Caco-2 (cell line): Measurements from ENCODE around the gene DYNLL1. TPM values are rescaled to one million over a fixed set of nuclear protein-coding genes. Genes with fewer than 3 reads are reported as not detected.

ENCODE experiments used
- BruUV-seq: library from RNA; stranded (reverse); fragments of 400-500 nt; replicated peaks from 2 replicates; lab custom pipeline; 2021; lab: Mats Ljungman, UMichigan
- CTCF ChIA-PET: fragments of 300-600 bp; sonication (Branson Sonifier 250); formaldehyde crosslinking; loops from one replicate; lab custom pipeline; 2022; ENCODE audit warnings: antibody characterized with exemption; lab: Charles Lee
- POLR2A ChIA-PET: fragments of 300-600 bp; sonication (Branson Sonifier 250); formaldehyde crosslinking; loops from one replicate; lab custom pipeline; 2022; ENCODE audit warnings: antibody characterized with exemption; lab: Charles Lee
- DNase-seq, 2 experiments: peaks; one replicate each; pipeline versions ENCODE4 v3.0.0 to v3.0.0-alpha.2; 2020 to 2022
- H3K27me3 ChIP-seq: replicated peaks from 2 replicates; pipeline ENCODE4 v1.6.0; 2011; ENCODE audit warnings: low read length; ENCODE audit not compliant: control insufficient read depth, insufficient read depth
- H3K36me3 ChIP-seq: 2 replicates; pipeline ENCODE4 v1.5.1; 2011; ENCODE audit warnings: low read length; ENCODE audit not compliant: control insufficient read depth, insufficient read depth
- H3K4me1 ChIP-seq: fragments of 250-450 bp; sonication (Bioruptor Pico); 2 replicates; pipeline ENCODE4 v1.5.1; 2020; ENCODE audit warnings: mild to moderate bottlenecking
- H3K4me3 ChIP-seq: 2 replicates; pipeline ENCODE4 v1.5.1; 2011; ENCODE audit warnings: low read depth, mild to moderate bottlenecking, control low read depth, low read length
- H3K9me3 ChIP-seq: fragments of 250-450 bp; sonication (Bioruptor Pico); 2 replicates; pipeline ENCODE4 v1.5.1; 2020; ENCODE audit warnings: mild to moderate bottlenecking, moderate library complexity
- H3K27ac Mint-ChIP-seq: one replicate; pipeline ENCODE4 v1.8.0; 2022; ENCODE audit warnings: mixed read lengths; ENCODE audit not compliant: unreplicated experiment
- H3K27me3 Mint-ChIP-seq: one replicate; pipeline ENCODE4 v1.8.0; 2022; ENCODE audit warnings: mixed read lengths; ENCODE audit not compliant: insufficient read depth, unreplicated experiment
- H3K36me3 Mint-ChIP-seq: one replicate; pipeline ENCODE4 v1.8.0; 2022; ENCODE audit warnings: mild to moderate bottlenecking, mixed read lengths; ENCODE audit not compliant: insufficient read depth, unreplicated experiment
- H3K4me1 Mint-ChIP-seq: one replicate; pipeline ENCODE4 v1.8.0; 2022; ENCODE audit warnings: low read depth, mixed read lengths; ENCODE audit not compliant: unreplicated experiment
- H3K4me3 Mint-ChIP-seq: one replicate; pipeline ENCODE4 v1.8.0; 2022; ENCODE audit warnings: mild to moderate bottlenecking, moderate library complexity, mixed read lengths; ENCODE audit not compliant: unreplicated experiment
- H3K9me3 Mint-ChIP-seq: one replicate; pipeline ENCODE4 v1.8.0; 2022; ENCODE audit warnings: mixed read lengths; ENCODE audit not compliant: unreplicated experiment
- intact Hi-C: fragments of 100-400 bp; cut with micrococcal nuclease; formaldehyde crosslinking; loops from one replicate; pipeline ENCODE4 v1.10.0; 2022; ENCODE audit not compliant: unreplicated experiment
- total RNA-seq: library from RNA; stranded (reverse); gene quantifications from 2 replicates; pipeline ENCODE4 v1.2.3, GENCODE V29; 2022
- TF ChIP-seq, protein P1 (sequence below), 2 experiments: fragments of 200-600 bp in 1 of 2; IDR thresholded peaks; 1 replicate in 1 of 2; 2 replicates in 1 of 2; pipeline versions ENCODE4 v1.5.1 to v1.8.0; 2011 to 2022; ENCODE audit warnings: antibody characterized with exemption in 1 of 2, control low read depth in 1 of 2, inconsistent platforms in 1 of 2, low read depth in 1 of 2, low read length in 1 of 2, mild to moderate bottlenecking in 1 of 2, moderate library complexity in 1 of 2; ENCODE audit not compliant: insufficient read depth in 1 of 2, severe bottlenecking in 1 of 2, unreplicated experiment in 1 of 2

Gene DYNLL1
- total RNA-seq, 1 experiment from 2014 or later: 324 TPM

DNA sequence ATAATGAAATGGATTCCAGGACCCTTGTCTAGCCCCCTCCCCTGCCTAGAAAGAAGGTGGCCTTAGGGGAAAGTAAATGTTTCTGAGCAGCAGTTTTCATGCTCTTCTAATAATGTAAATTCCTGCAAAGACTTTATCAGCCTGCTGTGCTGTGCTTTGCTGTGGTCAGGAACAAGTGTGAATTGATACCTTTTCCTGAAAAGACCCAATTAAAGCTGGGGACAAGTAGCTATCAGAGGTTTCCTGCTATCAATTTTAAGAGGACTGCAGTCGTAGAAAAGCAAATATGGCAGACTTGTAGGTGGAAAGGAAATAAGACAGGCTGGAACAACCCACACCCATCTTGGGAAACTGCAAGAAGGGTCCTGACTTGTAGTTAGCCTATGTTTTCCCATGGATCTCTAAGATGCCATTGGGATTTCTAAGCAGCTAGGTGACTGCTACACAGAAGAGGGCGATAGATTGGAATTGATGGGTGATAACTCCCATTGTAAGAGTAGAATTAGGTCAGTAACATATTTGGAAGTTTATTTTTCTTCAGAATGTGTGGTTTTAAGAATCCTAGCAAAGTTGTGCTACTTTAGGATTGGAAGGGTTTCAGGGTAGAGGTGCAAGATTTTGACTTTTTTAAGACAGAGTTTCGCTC, 3.1 kb downstream of the DYNLL1 start:
- no TSS peak for BruUV-seq
- ChIA-PET CTCF (interaction anchor here (0.6 kb wide), 1 partner anchor 10 kb away, joined by 3 read pairs; no protein-coding TSS in a partner anchor), POLR2A (no interaction called here)
- Histone ChIP-seq H3K27me3 (no peaks in the 10 kb centered on the region), H3K4me1 (peaks cover 17% of the 10 kb centered on the region), H3K9me3 (no peaks in the 10 kb centered on the region), H3K36me3 (peaks cover 3% of the 10 kb centered on the region), H3K4me3 (no peak overlapping the region)
- Mint-ChIP-seq H3K9me3 (no peaks in the 10 kb centered on the region), H3K27ac (no peak overlapping the region), H3K4me1 (peaks cover 19% of the 10 kb centered on the region), H3K4me3 (no peak overlapping the region), H3K36me3 (peaks cover 55% of the 10 kb centered on the region), H3K27me3 (no peaks in the 10 kb centered on the region)
- no peak for DNase-seq
- TF ChIP-seq, protein P1, sequence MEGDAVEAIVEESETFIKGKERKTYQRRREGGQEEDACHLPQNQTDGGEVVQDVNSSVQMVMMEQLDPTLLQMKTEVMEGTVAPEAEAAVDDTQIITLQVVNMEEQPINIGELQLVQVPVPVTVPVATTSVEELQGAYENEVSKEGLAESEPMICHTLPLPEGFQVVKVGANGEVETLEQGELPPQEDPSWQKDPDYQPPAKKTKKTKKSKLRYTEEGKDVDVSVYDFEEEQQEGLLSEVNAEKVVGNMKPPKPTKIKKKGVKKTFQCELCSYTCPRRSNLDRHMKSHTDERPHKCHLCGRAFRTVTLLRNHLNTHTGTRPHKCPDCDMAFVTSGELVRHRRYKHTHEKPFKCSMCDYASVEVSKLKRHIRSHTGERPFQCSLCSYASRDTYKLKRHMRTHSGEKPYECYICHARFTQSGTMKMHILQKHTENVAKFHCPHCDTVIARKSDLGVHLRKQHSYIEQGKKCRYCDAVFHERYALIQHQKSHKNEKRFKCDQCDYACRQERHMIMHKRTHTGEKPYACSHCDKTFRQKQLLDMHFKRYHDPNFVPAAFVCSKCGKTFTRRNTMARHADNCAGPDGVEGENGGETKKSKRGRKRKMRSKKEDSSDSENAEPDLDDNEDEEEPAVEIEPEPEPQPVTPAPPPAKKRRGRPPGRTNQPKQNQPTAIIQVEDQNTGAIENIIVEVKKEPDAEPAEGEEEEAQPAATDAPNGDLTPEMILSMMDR (IDR thresholded peaks at IDR 0.05; ENCODE audit: insufficient read depth in 1 of 2, low read depth in 1 of 2, low read length in 1 of 2, severe bottlenecking in 1 of 2, unreplicated experiment in 1 of 2): no peak
- intact Hi-C loops: no loop called here

DNA sequence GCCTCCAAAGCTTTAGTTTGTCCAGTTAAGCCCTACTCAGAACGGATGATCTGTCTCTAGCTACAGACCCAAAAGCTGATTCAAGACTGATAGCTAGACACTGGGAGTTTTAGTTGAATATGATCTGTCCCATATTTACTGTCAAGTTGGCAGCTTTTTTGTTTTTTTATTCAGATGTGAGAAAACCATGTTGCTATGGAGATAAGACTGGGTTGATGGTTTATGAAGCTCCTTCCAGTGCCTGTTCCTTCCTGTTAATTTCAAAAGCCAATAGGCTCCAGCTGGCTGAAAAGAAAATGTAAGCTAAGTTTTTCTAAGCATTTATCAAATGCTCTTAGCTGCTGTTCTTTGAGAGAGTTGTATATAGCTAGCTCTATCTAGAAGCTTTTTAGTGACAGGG, 4.7 kb downstream of the DYNLL1 start:
- intact Hi-C loops: no loop called here
- peaks cover 11% of the 10 kb centered on the region for H3K4me1 ChIP-seq
- DNase-seq: no peak
- H3K36me3 ChIP-seq: peaks cover 3% of the 10 kb centered on the region
- peaks cover 12% of the 10 kb centered on the region for H3K4me1 Mint-ChIP-seq
- no peaks in the 10 kb centered on the region for H3K27me3 ChIP-seq
- TF ChIP-seq, protein P1 (IDR thresholded peaks at IDR 0.05; ENCODE audit: insufficient read depth in 1 of 2, low read depth in 1 of 2, low read length in 1 of 2, severe bottlenecking in 1 of 2, unreplicated experiment in 1 of 2): no peak
- ChIA-PET POLR2A (no interaction called here), CTCF (interaction anchor here (0.6 kb wide), 1 partner anchor 66 kb away, joined by 3 read pairs; no protein-coding TSS in a partner anchor)
- no peak overlapping the region for H3K4me3 Mint-ChIP-seq
- BruUV-seq: no TSS peak
- H3K27me3 Mint-ChIP-seq: no peaks in the 10 kb centered on the region
- H3K9me3 Mint-ChIP-seq: no peaks in the 10 kb centered on the region
- H3K27ac Mint-ChIP-seq: no peak overlapping the region
- H3K36me3 Mint-ChIP-seq: peaks cover 56% of the 10 kb centered on the region
- H3K4me3 ChIP-seq: no peak overlapping the region
- no peaks in the 10 kb centered on the region for H3K9me3 ChIP-seq

DNA sequence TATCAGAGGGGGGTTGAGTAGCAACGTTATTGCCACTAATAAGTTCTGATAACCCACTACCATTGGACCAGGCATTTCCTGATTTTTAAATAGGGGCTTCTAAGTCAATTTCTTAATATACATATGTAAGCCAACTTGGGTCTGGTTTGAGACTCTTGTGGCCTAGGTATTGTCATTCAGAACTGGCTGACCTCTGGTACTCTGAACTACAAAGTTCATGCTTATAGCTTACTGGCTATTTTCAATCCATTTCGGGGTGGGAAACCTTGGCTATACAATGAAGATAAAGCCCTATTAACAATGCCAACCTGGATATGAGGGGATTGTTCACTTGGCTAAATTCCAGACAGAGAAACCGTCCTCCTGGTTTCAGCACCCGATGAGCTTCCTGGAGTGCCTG, 8.7 kb downstream of the DYNLL1 start:
- Mint-ChIP-seq H3K4me1 (peaks cover 3% of the 10 kb centered on the region), H3K9me3 (no peaks in the 10 kb centered on the region), H3K36me3 (peaks cover 22% of the 10 kb centered on the region), H3K4me3 (no peak overlapping the region), H3K27ac (no peak overlapping the region), H3K27me3 (no peaks in the 10 kb centered on the region)
- ChIA-PET CTCF (no interaction called here), POLR2A (no interaction called here)
- intact Hi-C loops: no loop called here
- Histone ChIP-seq H3K36me3 (peaks cover 2% of the 10 kb centered on the region; the same call in 1 of the 2 replicates), H3K27me3 (no peaks in the 10 kb centered on the region), H3K9me3 (no peaks in the 10 kb centered on the region), H3K4me3 (no peak overlapping the region), H3K4me1 (peaks cover 7% of the 10 kb centered on the region; the same call in 1 of the 2 replicates)
- no peak for DNase-seq
- no TSS peak for BruUV-seq
- TF ChIP-seq, protein P1 (IDR thresholded peaks at IDR 0.05; ENCODE audit: insufficient read depth in 1 of 2, low read depth in 1 of 2, low read length in 1 of 2, severe bottlenecking in 1 of 2, unreplicated experiment in 1 of 2): no peak
